T-helper 2 cell treated with Interferon-gamma antibody and Interleukin-4, amounts not matched to agents 5 μg/mL and 100 μg/mL, for 36 hours (primary cell): ENCODE measurements around the gene SPTBN1.
"Not testable (repeated sequence)": the region's sequence is repeated elsewhere in the genome, so short reads cannot be mapped to it uniquely, and the experiment has no call there.

ENCODE experiments used
- DNase-seq: peaks from one replicate; pipeline ENCODE4 v3.0.0; 2021; ENCODE audit warnings: low spot score
- H3K27ac Mint-ChIP-seq: one replicate; pipeline ENCODE4 v1.8.0; 2021; ENCODE audit warnings: mild to moderate bottlenecking, mixed read lengths
- H3K27me3 Mint-ChIP-seq: one replicate; pipeline ENCODE4 v1.8.0; 2021; ENCODE audit warnings: low read depth, mixed read lengths
- H3K36me3 Mint-ChIP-seq: one replicate; pipeline ENCODE4 v1.8.0; 2021; ENCODE audit warnings: low read depth, mixed read lengths
- H3K4me1 Mint-ChIP-seq: one replicate; pipeline ENCODE4 v1.8.0; 2021; ENCODE audit warnings: low read depth, mixed read lengths
- H3K4me3 Mint-ChIP-seq: one replicate; pipeline ENCODE4 v1.8.0; 2022; ENCODE audit warnings: mild to moderate bottlenecking, moderate library complexity, mixed read lengths
- H3K9me3 Mint-ChIP-seq: one replicate; pipeline ENCODE4 v1.8.0; 2021; ENCODE audit warnings: mixed read lengths

The SPTBN1 gene

GRCh38 chr2:54486766-54487165, 30.6 kb downstream of the SPTBN1 start:
- peaks cover 5% of the 10 kb centered on the region for H3K27me3 Mint-ChIP-seq

GRCh38 chr2:54490863-54491262, 34.7 kb downstream of the SPTBN1 start:
- no peak for DNase-seq
- Mint-ChIP-seq H3K27ac (no peak overlapping the region), H3K27me3 (peaks cover 14% of the 10 kb centered on the region), H3K4me1 (no peaks in the 10 kb centered on the region), H3K9me3 (no peaks in the 10 kb centered on the region), H3K36me3 (no peaks in the 10 kb centered on the region), H3K4me3 (no peak overlapping the region)

More at GRCh38 chr2:54486766-54487165, 30.6 kb downstream of the SPTBN1 start:
- Mint-ChIP-seq H3K27ac (no peak overlapping the region), H3K9me3 (no peaks in the 10 kb centered on the region), H3K36me3 (no peaks in the 10 kb centered on the region), H3K4me3 (no peak overlapping the region), H3K4me1 (no peaks in the 10 kb centered on the region)
- DNase-seq = no peak

- Mint-ChIP-seq H3K9me3 (no peaks in the 10 kb centered on the region), H3K36me3 (no peaks in the 10 kb centered on the region), H3K4me1 (no peaks in the 10 kb centered on the region), H3K27ac (no peak overlapping the region), H3K4me3 (no peak overlapping the region), H3K27me3 (peaks cover 19% of the 10 kb centered on the region)
- no peak for DNase-seq
These were observed 36.2 kb downstream of the SPTBN1 start for GRCh38 chr2:54492335-54492734.

GRCh38 chr2:54494087-54494486, 38.0 kb downstream of the SPTBN1 start:
- peaks cover 24% of the 10 kb centered on the region for H3K27me3 Mint-ChIP-seq
- H3K4me3 Mint-ChIP-seq = no peak overlapping the region
- H3K27ac Mint-ChIP-seq = no peak overlapping the region
- H3K36me3 Mint-ChIP-seq = no peaks in the 10 kb centered on the region
- no peak for DNase-seq
- no peaks in the 10 kb centered on the region for H3K9me3 Mint-ChIP-seq
- H3K4me1 Mint-ChIP-seq = no peaks in the 10 kb centered on the region

- Mint-ChIP-seq H3K4me1 (no peaks in the 10 kb centered on the region), H3K4me3 (no peak overlapping the region), H3K27ac (no peak overlapping the region), H3K36me3 (no peaks in the 10 kb centered on the region), H3K27me3 (peaks cover 28% of the 10 kb centered on the region), H3K9me3 (no peaks in the 10 kb centered on the region)
- no peak for DNase-seq
These were observed 40.8 kb downstream of the SPTBN1 start for GRCh38 chr2:54496920-54497319.

- Mint-ChIP-seq H3K9me3 (no peaks in the 10 kb centered on the region), H3K4me1 (no peaks in the 10 kb centered on the region), H3K27ac (no peak overlapping the region), H3K36me3 (no peaks in the 10 kb centered on the region), H3K4me3 (no peak overlapping the region), H3K27me3 (peaks cover 29% of the 10 kb centered on the region)
- DNase-seq = no peak
These were observed 41.9 kb downstream of the SPTBN1 start for GRCh38 chr2:54497763-54498680.

GRCh38 chr2:54499661-54500060, 43.5 kb downstream of the SPTBN1 start:
- H3K36me3 Mint-ChIP-seq = no peaks in the 10 kb centered on the region
- H3K9me3 Mint-ChIP-seq = no peaks in the 10 kb centered on the region
- H3K4me3 Mint-ChIP-seq = no peak overlapping the region
- H3K27me3 Mint-ChIP-seq = peaks cover 25% of the 10 kb centered on the region
- H3K4me1 Mint-ChIP-seq = no peaks in the 10 kb centered on the region
- no peak for DNase-seq
- no peak overlapping the region for H3K27ac Mint-ChIP-seq

GRCh38 chr2:54500404-54501205, 44.5 kb downstream of the SPTBN1 start:
- Mint-ChIP-seq H3K27me3 (peaks cover 21% of the 10 kb centered on the region), H3K36me3 (no peaks in the 10 kb centered on the region), H3K9me3 (no peaks in the 10 kb centered on the region), H3K4me3 (no peak overlapping the region), H3K27ac (no peak overlapping the region), H3K4me1 (no peaks in the 10 kb centered on the region)
- no peak for DNase-seq

GRCh38 chr2:54502731-54503130, 46.6 kb downstream of the SPTBN1 start:
- Mint-ChIP-seq H3K27ac (no peak overlapping the region), H3K27me3 (peaks cover 14% of the 10 kb centered on the region), H3K36me3 (no peaks in the 10 kb centered on the region), H3K4me3 (no peak overlapping the region), H3K4me1 (no peaks in the 10 kb centered on the region), H3K9me3 (no peaks in the 10 kb centered on the region)
- DNase-seq = no peak

GRCh38 chr2:54503192-54503591, 47.1 kb downstream of the SPTBN1 start:
- peak; percentile 11 for DNase-seq

GRCh38 chr2:54503828-54504227, 47.7 kb downstream of the SPTBN1 start:
- Mint-ChIP-seq H3K4me1 (no peaks in the 10 kb centered on the region), H3K4me3 (no peak overlapping the region)

More at GRCh38 chr2:54503192-54503591, 47.1 kb downstream of the SPTBN1 start:
- Mint-ChIP-seq H3K36me3 (no peaks in the 10 kb centered on the region), H3K27me3 (peaks cover 12% of the 10 kb centered on the region), H3K4me3 (no peak overlapping the region), H3K27ac (no peak overlapping the region), H3K9me3 (no peaks in the 10 kb centered on the region), H3K4me1 (no peaks in the 10 kb centered on the region)

GRCh38 chr2:54504866-54505265, 48.7 kb downstream of the SPTBN1 start:
- Mint-ChIP-seq H3K27me3 (peaks cover 5% of the 10 kb centered on the region), H3K9me3 (no peaks in the 10 kb centered on the region), H3K4me1 (no peaks in the 10 kb centered on the region), H3K36me3 (no peaks in the 10 kb centered on the region), H3K4me3 (no peak overlapping the region), H3K27ac (no peak overlapping the region)
- DNase-seq = no peak

More at GRCh38 chr2:54503828-54504227, 47.7 kb downstream of the SPTBN1 start:
- H3K36me3 Mint-ChIP-seq = no peaks in the 10 kb centered on the region
- no peak overlapping the region for H3K27ac Mint-ChIP-seq
- H3K27me3 Mint-ChIP-seq = peaks cover 12% of the 10 kb centered on the region
- no peaks in the 10 kb centered on the region for H3K9me3 Mint-ChIP-seq
- DNase-seq = no peak

GRCh38 chr2:54508541-54508940, 52.4 kb downstream of the SPTBN1 start:
- no peak for DNase-seq
- Mint-ChIP-seq H3K27me3 (peaks cover 2% of the 10 kb centered on the region), H3K9me3 (no peaks in the 10 kb centered on the region), H3K36me3 (no peaks in the 10 kb centered on the region), H3K4me1 (peaks cover 2% of the 10 kb centered on the region), H3K27ac (no peak overlapping the region), H3K4me3 (no peak overlapping the region)

GRCh38 chr2:54509043-54509442, 52.9 kb downstream of the SPTBN1 start:
- H3K27me3 Mint-ChIP-seq, DNase-seq, H3K4me3 Mint-ChIP-seq, H3K9me3 Mint-ChIP-seq, H3K36me3 Mint-ChIP-seq, H3K4me1 Mint-ChIP-seq, H3K27ac Mint-ChIP-seq: not testable (repeated sequence)
